HG03354 (cell line): ENCODE data around the gene BRICD5.

ENCODE experiments used
- ATAC-seq: cut with Tn5 transposase; IDR thresholded peaks from one replicate; pipeline ENCODE4 v1.9.1; 2021; ENCODE audit warnings: mild to moderate bottlenecking; ENCODE audit not compliant: unreplicated experiment, poor library complexity, severe bottlenecking

Gene BRICD5

DNA sequence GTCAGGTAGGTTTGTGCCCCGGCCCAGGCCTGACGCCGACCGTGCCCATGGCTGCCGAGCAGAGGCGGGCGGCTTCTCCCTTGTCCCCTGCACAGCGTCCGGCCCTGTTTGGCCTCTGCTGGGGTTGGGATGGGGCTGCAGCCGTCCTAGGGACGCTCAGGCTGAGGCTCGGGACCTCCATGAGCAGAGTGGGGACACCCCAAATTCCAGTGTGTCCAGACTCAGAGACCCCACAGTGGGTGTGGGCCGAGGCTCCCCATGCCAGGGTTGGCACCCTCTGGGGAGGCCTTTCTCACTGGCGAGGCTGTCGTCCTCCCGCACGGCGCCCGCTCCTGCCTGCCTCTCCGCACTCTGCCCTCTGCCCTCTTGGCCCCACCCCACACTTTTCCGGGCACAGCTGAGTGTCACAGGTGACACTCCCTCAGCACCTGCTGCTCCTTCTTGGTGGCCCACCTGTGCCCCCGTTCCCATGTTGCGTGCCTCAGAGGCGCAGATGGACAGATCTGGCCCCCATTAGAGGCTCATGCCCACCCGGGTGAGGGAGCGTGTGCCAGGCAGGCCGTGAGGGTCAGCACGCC lies 39.0 kb downstream of the BRICD5 start:
- ATAC-seq = no peak

- no peak for ATAC-seq
Measured at GRCh38 chr16:2170587-2171435, 39.9 kb downstream of the BRICD5 start.

DNA sequence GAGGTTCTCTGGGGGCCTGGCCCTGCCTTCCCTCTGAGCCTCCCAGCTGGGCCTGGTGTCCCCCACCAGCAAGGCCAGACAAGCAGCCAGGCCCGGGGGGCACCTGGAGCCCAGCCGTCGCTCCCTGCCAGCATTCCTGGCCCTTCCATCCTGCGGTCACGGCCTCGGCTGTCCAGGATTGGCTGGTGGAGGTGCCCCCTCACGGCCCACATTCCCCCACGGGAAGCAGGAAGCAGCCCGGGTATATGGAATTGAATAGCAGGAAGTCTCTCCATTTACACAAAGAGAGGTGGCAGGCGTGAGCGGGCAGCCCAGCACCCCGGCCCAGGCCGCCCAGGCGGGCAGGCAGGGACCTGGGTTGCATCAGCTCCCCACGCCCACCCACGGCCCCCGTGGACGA lies 40.6 kb downstream of the BRICD5 start:
- no peak for ATAC-seq

GRCh38 chr16:2167068-2167638 lies 43.5 kb downstream of the BRICD5 start:
- ATAC-seq = no peak

- ATAC-seq = no peak
Measured at GRCh38 chr16:2166263-2167067, 44.2 kb downstream of the BRICD5 start.

- no peak for ATAC-seq
Measured at GRCh38 chr16:2165861-2166260, 44.8 kb downstream of the BRICD5 start.

DNA sequence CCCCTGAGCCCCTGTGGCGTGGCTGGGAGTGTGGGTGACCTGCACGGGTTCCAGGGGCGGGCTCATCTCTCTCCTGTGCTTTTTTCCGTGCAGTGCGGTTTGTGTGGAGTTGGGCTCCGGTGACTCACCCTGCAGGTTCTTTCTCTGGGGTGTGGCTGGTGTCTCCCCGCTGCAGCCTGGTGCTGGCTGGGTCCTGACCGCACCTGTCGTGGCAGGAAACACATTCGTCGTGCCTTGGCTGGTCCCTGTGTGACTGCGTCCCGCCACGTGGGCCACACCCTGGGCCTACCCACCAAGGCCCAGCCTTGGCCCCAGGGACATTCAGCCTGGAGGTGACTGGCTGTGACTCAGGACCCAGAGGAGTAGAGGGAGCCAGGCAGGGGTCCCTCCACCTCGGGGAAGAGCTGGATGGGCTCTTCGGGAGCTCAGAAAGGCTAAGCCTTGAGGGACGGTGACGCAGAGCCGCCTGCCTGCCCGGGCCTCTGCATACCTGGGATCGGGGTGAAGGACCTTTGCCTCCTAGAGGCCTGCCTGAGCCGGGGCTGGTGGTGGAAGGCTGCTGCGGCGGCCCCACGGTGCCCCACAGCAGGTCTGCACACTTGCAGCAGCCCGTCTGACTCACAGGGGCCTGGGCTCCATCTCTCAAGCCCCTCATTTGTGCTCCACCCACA lies 47.3 kb downstream of the BRICD5 start:
- no peak for ATAC-seq

GRCh38 chr16:2162676-2163118 lies 48.0 kb downstream of the BRICD5 start:
- no peak for ATAC-seq

DNA sequence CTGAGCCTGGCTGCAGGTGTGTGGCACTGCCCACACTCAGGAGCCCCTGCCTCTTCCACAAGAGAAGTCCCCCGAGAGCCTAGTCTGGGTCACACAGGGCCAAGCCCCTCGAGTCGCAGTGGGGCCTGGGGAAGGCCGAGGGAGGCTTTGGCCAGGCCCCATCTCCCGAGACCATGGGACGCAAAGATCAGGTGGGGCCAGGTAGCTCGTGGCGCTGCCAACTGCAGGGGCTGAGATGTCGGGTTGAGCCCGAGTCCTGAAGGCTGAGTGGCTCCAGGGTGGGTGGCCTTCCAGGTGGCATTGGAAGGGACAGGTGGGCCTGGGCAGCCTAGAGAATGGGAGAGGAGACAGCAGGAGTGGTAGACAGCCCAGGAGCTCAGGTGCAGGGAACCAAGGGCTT lies 48.8 kb downstream of the BRICD5 start:
- ATAC-seq = no peak

DNA sequence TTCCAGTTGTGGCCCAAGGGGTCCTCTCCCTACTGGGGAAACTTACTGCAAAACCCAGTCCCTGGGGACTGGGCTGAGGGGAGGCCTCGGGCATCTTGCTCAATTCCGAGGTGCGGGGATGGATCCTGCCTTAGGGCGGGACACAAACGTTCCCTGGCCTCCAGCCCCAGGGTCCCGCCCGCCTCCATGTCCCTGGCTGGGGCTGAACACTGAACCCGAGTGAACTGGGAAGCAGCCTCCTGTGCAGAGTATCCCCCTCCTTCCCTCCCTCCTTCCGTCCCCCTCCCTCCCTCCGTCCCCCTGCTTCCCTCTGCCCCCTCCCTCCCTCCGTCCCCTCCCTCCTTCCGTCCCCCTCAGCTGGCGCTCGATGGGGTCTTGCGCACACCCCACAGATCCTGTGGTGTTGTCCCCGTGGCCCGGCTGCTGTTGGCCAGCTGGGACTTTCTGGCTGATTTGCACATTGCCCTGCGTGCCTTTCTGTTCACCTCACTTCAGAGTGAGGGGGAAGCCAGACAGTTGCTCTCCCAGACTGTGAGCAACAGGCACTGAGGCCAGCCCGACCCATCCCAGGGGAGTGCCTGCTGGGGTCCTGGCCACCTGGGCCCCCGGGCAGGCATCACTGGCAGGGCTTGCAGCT lies 49.6 kb downstream of the BRICD5 start:
- ATAC-seq = no peak
